Testis (tissue), 3 donors: ENCODE results near the gene WBP2. TPM values are rescaled to one million over a fixed set of nuclear protein-coding genes. Genes with fewer than 3 reads are reported as not detected.
A peak's percentile ranks its signal among the peaks of the same experiment; 100 is the strongest.

ENCODE experiments used
- DNase-seq: peaks from one replicate; pipeline ENCODE4 v3.0.0-alpha.2; 2019
- H3K27ac ChIP-seq, 2 donors: fragments of 200-600 bp; sonication (generic); one replicate each; pipeline ENCODE4 v1.5.1; 2019
- H3K27me3 ChIP-seq: fragments of 200-600 bp; sonication (generic); one replicate; pipeline ENCODE4 v1.5.1; 2019
- H3K36me3 ChIP-seq: fragments of 200-600 bp; sonication (generic); one replicate; pipeline ENCODE4 v1.5.1; 2017; ENCODE audit warnings: low read depth; ENCODE audit errors: missing control alignments
- H3K4me1 ChIP-seq: fragments of 200-600 bp; sonication (generic); one replicate; pipeline ENCODE4 v1.5.1; 2019
- H3K4me3 ChIP-seq, 2 donors: fragments of 200-600 bp; sonication (generic); one replicate each; pipeline ENCODE4 v1.5.1; 2017 to 2019
- H3K9me3 ChIP-seq: fragments of 200-600 bp; sonication (generic); one replicate; pipeline ENCODE4 v1.5.1; 2017
- CTCF ChIP-seq, 3 experiments: fragments of 450-650 bp in 2 of 3; fragments of 200-600 bp in 1 of 3; sonication (generic) in 1 of 3; IDR thresholded peaks; one replicate each; pipeline ENCODE4 v1.5.1; 2016 to 2019; ENCODE audit warnings: antibody characterized with exemption in 3 of 3, mild to moderate bottlenecking in 2 of 3, moderate library complexity in 1 of 3
- POLR2A ChIP-seq: fragments of 450-650 bp; IDR thresholded peaks from one replicate; pipeline ENCODE4 v1.6.1; 2017; ENCODE audit warnings: antibody characterized with exemption, mild to moderate bottlenecking, moderate library complexity
- WGBS, 2 donors: methylation state at CpG; one replicate each; pipeline ENCODE4 v1.1.5; 2018; 5-methylcytosine and 5-hydroxymethylcytosine counted together
- intact Hi-C: fragments of 100-400 bp; cut with DNase I; formaldehyde crosslinking; loops from one replicate; pipeline ENCODE4 v1.15.1; 2023; ENCODE audit warnings: low total_unique reads
- polyA plus RNA-seq: library from polyadenylated mRNA; stranded (reverse); fragments of 350-450 nt; fragmentation: Illumina TruSeq; extraction: RNeasy Lipid Tissue Mini Kit (QIAGEN cat#74804); gene quantifications from one replicate; pipeline ENCODE4 v1.2.3, GENCODE V29; 2014; ENCODE audit warnings: low read depth, low replicate concordance; ENCODE audit not compliant: insufficient read depth
- total RNA-seq, 2 donors: library from RNA; depleted of rRNA; stranded (reverse); fragments of >200 nt; gene quantifications; one replicate each; pipeline ENCODE4 v1.2.3, GENCODE V29; 2016

Gene WBP2
- total and polyA plus RNA-seq, 3 donors from 2014 or later: 96.1 to 217 (median 127) TPM

GRCh38 chr17:75824666-75825065 lies 30.5 kb downstream of the WBP2 start:
- no peak overlapping the region for H3K4me3 ChIP-seq
- peaks cover 30% of the 10 kb centered on the region for H3K4me1 ChIP-seq
- DNase-seq: no peak
- TF ChIP-seq POLR2A: no peak
- no peak for TF ChIP-seq CTCF (IDR thresholded peaks at IDR 0.05)
- 35 to 44% methylated on average over 2 of the region's 2 CpGs for WGBS, 2 donors
- H3K36me3 ChIP-seq: no peaks in the 10 kb centered on the region
- intact Hi-C loops: no loop called here
- H3K9me3 ChIP-seq: no peaks in the 10 kb centered on the region
- H3K27me3 ChIP-seq: no peaks in the 10 kb centered on the region
- H3K27ac ChIP-seq: peak overlapping the region; percentile 47 to 76

GRCh38 chr17:75824050-75824552 lies 31.0 kb downstream of the WBP2 start:
- Histone ChIP-seq H3K4me3 (no peak overlapping the region), H3K9me3 (no peaks in the 10 kb centered on the region), H3K4me1 (peaks cover 30% of the 10 kb centered on the region), H3K36me3 (no peaks in the 10 kb centered on the region), H3K27ac (peak overlapping the region in 1 of 2 donors; percentile 76), H3K27me3 (no peaks in the 10 kb centered on the region)
- DNase-seq: no peak
- WGBS, 2 donors: 87 to 88% methylated on average over 5 to 11 of the region's 13 CpGs
- intact Hi-C loops: no loop called here
- no peak for TF ChIP-seq CTCF (IDR thresholded peaks at IDR 0.05)
- no peak for TF ChIP-seq POLR2A

- 86 to 92% methylated on average over 27 to 28 of the region's 28 CpGs for WGBS, 2 donors
- Histone ChIP-seq H3K27me3 (no peaks in the 10 kb centered on the region), H3K9me3 (no peaks in the 10 kb centered on the region), H3K4me3 (no peak overlapping the region), H3K4me1 (peaks cover 30% of the 10 kb centered on the region), H3K36me3 (no peaks in the 10 kb centered on the region), H3K27ac (no peak overlapping the region)
- intact Hi-C loops: no loop called here
- no peak for DNase-seq
- no peak for TF ChIP-seq CTCF (IDR thresholded peaks at IDR 0.05)
- no peak for TF ChIP-seq POLR2A
Observed at GRCh38 chr17:75823257-75824041, 31.7 kb downstream of the WBP2 start.

GRCh38 chr17:75822800-75823166 lies 32.4 kb downstream of the WBP2 start:
- no peak for DNase-seq

More at GRCh38 chr17:75822800-75823166, 32.4 kb downstream of the WBP2 start:
- Histone ChIP-seq H3K27me3 (no peaks in the 10 kb centered on the region), H3K36me3 (no peaks in the 10 kb centered on the region), H3K4me3 (no peak overlapping the region), H3K27ac (peak overlapping the region in 1 of 2 donors; percentile 10), H3K4me1 (peaks cover 30% of the 10 kb centered on the region), H3K9me3 (no peaks in the 10 kb centered on the region)
- 57 to 79% methylated on average over 2 to 3 of the region's 3 CpGs for WGBS, 2 donors
- TF ChIP-seq POLR2A (no peak), CTCF (IDR thresholded peaks at IDR 0.05) (no peak)
- intact Hi-C loops: no loop called here
